Kidney epithelial cell (primary cell): Measurements from ENCODE around the gene TMPRSS11A. TPM values are rescaled to one million over a fixed set of nuclear protein-coding genes. Genes with fewer than 3 reads are reported as not detected.

Experiments
- DNase-seq: peaks from one replicate; pipeline ENCODE4 v3.0.0-alpha.2; 2010; ENCODE audit warnings: low read depth
- H3K27me3 ChIP-seq: 2 replicates; pipeline ENCODE4 v1.6.0; 2011; ENCODE audit warnings: low read length; ENCODE audit not compliant: control insufficient read depth, insufficient read depth
- H3K36me3 ChIP-seq: 2 replicates; pipeline ENCODE4 v1.5.1; 2011; ENCODE audit warnings: low read length; ENCODE audit not compliant: control insufficient read depth, insufficient read depth
- H3K4me3 ChIP-seq: 2 replicates; pipeline ENCODE4 v1.5.1; 2011; ENCODE audit warnings: low read depth, mild to moderate bottlenecking, control low read depth, low read length
- CTCF ChIP-seq: IDR thresholded peaks from 2 replicates; pipeline ENCODE4 v1.5.1; 2011; ENCODE audit warnings: mild to moderate bottlenecking, moderate library complexity, low read length, control low read depth, inconsistent platforms; ENCODE audit not compliant: insufficient read depth, poor library complexity, severe bottlenecking
- total RNA-seq: library from RNA; depleted of rRNA; stranded (reverse); fragments of >200 nt; gene quantifications from 2 replicates; pipeline ENCODE4 v1.2.3, GENCODE V29; 2015

Gene TMPRSS11A
- total RNA-seq, 1 donor from 2014 or later = not detected

DNA sequence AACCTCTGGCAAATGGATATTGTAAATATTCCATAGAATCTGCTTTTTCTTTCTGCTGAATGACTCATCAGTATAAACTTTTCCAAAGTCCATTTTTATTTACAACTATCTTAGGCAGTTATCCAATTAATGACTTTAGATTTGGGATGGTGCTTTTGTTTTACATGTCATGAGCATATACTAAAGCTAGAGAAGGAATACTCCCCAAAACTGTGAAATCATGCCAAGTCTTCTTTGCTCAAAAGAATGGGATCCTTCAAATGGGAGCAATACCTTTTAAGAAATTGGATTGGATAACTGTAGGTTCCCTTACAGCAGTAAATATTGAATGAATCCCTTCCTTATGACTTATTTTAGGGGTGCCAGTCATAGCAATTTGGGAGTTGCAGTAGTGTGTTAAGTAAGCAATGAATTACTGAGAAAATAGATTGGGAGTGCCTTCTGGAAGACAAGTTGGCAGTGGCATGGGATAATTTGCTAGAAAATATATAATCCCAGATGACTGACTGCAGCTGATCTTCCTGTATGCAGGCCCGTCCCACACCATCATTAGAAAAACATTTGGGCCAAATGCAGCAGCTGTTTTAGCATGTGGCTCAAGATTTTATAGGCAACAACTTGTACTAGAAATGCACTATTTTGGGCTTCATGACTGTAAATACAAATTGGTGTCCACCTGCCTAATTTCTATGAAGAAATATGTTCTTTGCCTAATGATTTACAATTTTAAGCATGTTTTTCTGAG lies 82.3 kb downstream of the TMPRSS11A start:
- TF ChIP-seq CTCF = no peak
- H3K36me3 ChIP-seq = no peaks in the 10 kb centered on the region
- DNase-seq = no peak
- no peaks in the 10 kb centered on the region for H3K27me3 ChIP-seq
- H3K4me3 ChIP-seq = no peak overlapping the region

GRCh38 chr4:67879486-67879885 lies 83.8 kb downstream of the TMPRSS11A start:
- no peak for TF ChIP-seq CTCF
- no peak overlapping the region for H3K4me3 ChIP-seq
- H3K27me3 ChIP-seq = no peaks in the 10 kb centered on the region
- DNase-seq = no peak
- H3K36me3 ChIP-seq = no peaks in the 10 kb centered on the region

DNA sequence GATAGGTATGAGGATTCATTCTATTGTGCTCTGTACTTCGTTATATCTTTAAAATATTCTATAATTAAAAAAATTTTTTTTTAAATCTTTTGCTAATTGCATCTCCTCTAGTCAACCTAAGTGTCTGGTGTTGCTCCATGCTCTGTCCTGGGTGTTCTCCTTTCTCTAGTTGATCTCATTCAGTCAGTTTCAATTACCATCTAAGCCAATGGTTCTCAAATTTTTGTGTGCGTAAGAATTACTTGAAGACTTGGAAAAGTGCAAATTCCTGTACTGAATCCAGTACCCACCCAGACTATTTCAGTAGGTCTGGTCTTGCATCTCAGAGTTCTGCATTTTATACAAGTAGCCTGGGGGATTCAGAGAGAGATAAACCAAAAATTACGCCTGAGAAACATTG lies 86.2 kb downstream of the TMPRSS11A start:
- no peak for TF ChIP-seq CTCF
- Histone ChIP-seq H3K27me3 (no peaks in the 10 kb centered on the region), H3K36me3 (no peaks in the 10 kb centered on the region), H3K4me3 (no peak overlapping the region)
- no peak for DNase-seq

- TF ChIP-seq CTCF = no peak
- Histone ChIP-seq H3K27me3 (no peaks in the 10 kb centered on the region), H3K4me3 (no peak overlapping the region), H3K36me3 (no peaks in the 10 kb centered on the region)
- no peak for DNase-seq
These were observed 88.3 kb downstream of the TMPRSS11A start for GRCh38 chr4:67874986-67875385.

DNA sequence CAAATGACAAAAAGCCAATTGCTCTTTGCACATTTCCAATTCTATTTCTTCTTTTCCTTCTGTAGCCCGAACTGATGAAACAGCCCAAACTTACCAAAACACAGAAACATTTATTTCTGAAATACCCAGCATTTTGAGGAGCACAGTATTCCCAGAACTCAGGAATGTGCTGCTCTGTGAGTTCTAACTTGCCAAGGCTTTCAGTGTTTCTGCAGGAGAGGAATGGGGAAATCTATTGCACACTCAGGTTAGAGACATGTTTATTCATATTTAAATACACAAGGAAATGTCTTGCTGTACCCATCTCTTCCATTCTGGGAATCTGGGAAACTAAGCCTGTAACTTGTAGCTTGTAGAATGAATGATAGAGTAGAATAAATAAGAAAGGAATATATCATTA lies 90.2 kb downstream of the TMPRSS11A start:
- Histone ChIP-seq H3K4me3 (no peak overlapping the region), H3K36me3 (no peaks in the 10 kb centered on the region), H3K27me3 (no peaks in the 10 kb centered on the region)
- TF ChIP-seq CTCF = no peak
- DNase-seq = no peak

DNA sequence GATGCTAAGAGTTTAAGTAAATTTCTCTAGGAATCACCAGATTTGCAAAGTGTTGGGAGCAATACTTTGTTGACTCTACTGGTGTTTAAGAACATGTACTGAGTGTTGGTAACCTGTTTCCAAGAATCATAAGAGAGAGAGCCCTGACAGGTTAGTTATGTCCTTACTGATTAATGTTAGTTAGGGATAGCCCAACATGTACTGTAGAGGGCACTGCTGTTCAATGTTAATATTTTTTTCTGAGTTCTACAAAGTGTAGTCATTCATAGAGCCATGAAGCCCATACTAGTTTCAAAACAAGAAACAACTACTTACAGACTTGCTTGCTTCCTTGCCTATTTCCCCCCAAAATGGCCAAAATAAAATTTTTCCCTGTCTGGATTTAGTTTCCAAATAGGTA lies 91.4 kb downstream of the TMPRSS11A start:
- DNase-seq = peak; percentile 7
- H3K36me3 ChIP-seq = no peaks in the 10 kb centered on the region
- peak; percentile 49 for TF ChIP-seq CTCF
- H3K4me3 ChIP-seq = no peak overlapping the region
- no peaks in the 10 kb centered on the region for H3K27me3 ChIP-seq
